ENCODE results near the gene NXPH1. TPM values are rescaled to one million over a fixed set of nuclear protein-coding genes. Genes with fewer than 3 reads are reported as not detected.
A peak's percentile ranks its signal among the peaks of the same experiment; 100 is the strongest.

Gene NXPH1
- total and polyA plus RNA-seq, 2 experiments from 2014 or later = 0.45 to 3.0 TPM

DNA sequence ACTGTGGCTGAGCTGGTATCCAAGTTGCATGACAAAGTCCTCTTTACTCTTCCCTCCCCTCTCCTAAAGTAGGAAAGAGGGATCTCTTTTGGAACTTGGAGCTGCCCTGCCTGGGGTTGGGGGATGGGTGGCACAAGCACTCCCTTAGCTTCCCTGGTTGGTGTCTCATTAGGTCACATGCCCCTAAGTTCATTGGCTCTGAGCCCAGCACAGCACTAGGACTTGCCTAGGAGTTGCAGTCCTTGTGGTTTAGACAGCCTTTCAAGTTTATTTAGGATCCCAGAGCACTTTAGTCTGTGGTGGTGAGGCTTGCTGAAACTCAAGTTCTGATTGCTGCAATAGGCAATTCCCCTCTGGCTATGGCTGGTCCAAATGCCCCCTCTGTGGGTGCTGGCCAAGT, 281.4 kb downstream of the NXPH1 start:
- H2AFZ ChIP-seq = peak overlapping the region; percentile 67; the same call in 1 of the 2 replicates
- no peaks in the 10 kb centered on the region for H3K27me3 ChIP-seq (ENCODE audit: insufficient read depth)
- no peaks in the 10 kb centered on the region for H3K9me3 Mint-ChIP-seq
- H3K79me2 ChIP-seq (replicated peaks; ENCODE audit: insufficient read depth) = no peaks in the 10 kb centered on the region
- no peaks in the 10 kb centered on the region for H3K36me3 ChIP-seq (ENCODE audit: insufficient read depth)
- H3K27ac ChIP-seq (ENCODE audit: low read depth) = no peak overlapping the region
- no peak for ATAC-seq
- H3K4me3 ChIP-seq = no peak overlapping the region
- no peak overlapping the region for H3K4me2 ChIP-seq
- H3K27ac Mint-ChIP-seq = no peak overlapping the region
- DNase-seq (ENCODE audit: low spot score) = no peak
- TF ChIP-seq EZH2phosphoT487 (IDR thresholded peaks at IDR 0.05; ENCODE audit: unreplicated experiment) (no peak), STAT1 (IDR thresholded peaks at IDR 0.05; ENCODE audit: unreplicated experiment) (no peak), NANOG (IDR thresholded peaks at IDR 0.05; ENCODE audit: borderline replicate concordance) (no peak), JUNB (IDR thresholded peaks at IDR 0.05; ENCODE audit: unreplicated experiment) (no peak), CREB1 (CRISPR knock-in tag; IDR thresholded peaks at IDR 0.05; ENCODE audit: low read depth) (no peak), ZNF114 (CRISPR knock-in tag; IDR thresholded peaks at IDR 0.05) (no peak), ZNF331 (CRISPR knock-in tag; IDR thresholded peaks at IDR 0.05; ENCODE audit: low read depth) (no peak), POLR2AphosphoS5 (IDR thresholded peaks at IDR 0.05; ENCODE audit: low read depth) (no peak), EZH2 (IDR thresholded peaks at IDR 0.05; ENCODE audit: low read depth, unreplicated experiment) (no peak)
- TF ChIP-seq, protein P1, sequence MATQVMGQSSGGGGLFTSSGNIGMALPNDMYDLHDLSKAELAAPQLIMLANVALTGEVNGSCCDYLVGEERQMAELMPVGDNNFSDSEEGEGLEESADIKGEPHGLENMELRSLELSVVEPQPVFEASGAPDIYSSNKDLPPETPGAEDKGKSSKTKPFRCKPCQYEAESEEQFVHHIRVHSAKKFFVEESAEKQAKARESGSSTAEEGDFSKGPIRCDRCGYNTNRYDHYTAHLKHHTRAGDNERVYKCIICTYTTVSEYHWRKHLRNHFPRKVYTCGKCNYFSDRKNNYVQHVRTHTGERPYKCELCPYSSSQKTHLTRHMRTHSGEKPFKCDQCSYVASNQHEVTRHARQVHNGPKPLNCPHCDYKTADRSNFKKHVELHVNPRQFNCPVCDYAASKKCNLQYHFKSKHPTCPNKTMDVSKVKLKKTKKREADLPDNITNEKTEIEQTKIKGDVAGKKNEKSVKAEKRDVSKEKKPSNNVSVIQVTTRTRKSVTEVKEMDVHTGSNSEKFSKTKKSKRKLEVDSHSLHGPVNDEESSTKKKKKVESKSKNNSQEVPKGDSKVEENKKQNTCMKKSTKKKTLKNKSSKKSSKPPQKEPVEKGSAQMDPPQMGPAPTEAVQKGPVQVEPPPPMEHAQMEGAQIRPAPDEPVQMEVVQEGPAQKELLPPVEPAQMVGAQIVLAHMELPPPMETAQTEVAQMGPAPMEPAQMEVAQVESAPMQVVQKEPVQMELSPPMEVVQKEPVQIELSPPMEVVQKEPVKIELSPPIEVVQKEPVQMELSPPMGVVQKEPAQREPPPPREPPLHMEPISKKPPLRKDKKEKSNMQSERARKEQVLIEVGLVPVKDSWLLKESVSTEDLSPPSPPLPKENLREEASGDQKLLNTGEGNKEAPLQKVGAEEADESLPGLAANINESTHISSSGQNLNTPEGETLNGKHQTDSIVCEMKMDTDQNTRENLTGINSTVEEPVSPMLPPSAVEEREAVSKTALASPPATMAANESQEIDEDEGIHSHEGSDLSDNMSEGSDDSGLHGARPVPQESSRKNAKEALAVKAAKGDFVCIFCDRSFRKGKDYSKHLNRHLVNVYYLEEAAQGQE (IDR thresholded peaks at IDR 0.05; ENCODE audit: unreplicated experiment) = no peak
- TF ChIP-seq, protein P2, sequence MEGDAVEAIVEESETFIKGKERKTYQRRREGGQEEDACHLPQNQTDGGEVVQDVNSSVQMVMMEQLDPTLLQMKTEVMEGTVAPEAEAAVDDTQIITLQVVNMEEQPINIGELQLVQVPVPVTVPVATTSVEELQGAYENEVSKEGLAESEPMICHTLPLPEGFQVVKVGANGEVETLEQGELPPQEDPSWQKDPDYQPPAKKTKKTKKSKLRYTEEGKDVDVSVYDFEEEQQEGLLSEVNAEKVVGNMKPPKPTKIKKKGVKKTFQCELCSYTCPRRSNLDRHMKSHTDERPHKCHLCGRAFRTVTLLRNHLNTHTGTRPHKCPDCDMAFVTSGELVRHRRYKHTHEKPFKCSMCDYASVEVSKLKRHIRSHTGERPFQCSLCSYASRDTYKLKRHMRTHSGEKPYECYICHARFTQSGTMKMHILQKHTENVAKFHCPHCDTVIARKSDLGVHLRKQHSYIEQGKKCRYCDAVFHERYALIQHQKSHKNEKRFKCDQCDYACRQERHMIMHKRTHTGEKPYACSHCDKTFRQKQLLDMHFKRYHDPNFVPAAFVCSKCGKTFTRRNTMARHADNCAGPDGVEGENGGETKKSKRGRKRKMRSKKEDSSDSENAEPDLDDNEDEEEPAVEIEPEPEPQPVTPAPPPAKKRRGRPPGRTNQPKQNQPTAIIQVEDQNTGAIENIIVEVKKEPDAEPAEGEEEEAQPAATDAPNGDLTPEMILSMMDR (conservative IDR thresholded peaks at IDR 0.05; ENCODE audit: low read depth in 2 of 2) = no peak
- TF ChIP-seq, protein P3, sequence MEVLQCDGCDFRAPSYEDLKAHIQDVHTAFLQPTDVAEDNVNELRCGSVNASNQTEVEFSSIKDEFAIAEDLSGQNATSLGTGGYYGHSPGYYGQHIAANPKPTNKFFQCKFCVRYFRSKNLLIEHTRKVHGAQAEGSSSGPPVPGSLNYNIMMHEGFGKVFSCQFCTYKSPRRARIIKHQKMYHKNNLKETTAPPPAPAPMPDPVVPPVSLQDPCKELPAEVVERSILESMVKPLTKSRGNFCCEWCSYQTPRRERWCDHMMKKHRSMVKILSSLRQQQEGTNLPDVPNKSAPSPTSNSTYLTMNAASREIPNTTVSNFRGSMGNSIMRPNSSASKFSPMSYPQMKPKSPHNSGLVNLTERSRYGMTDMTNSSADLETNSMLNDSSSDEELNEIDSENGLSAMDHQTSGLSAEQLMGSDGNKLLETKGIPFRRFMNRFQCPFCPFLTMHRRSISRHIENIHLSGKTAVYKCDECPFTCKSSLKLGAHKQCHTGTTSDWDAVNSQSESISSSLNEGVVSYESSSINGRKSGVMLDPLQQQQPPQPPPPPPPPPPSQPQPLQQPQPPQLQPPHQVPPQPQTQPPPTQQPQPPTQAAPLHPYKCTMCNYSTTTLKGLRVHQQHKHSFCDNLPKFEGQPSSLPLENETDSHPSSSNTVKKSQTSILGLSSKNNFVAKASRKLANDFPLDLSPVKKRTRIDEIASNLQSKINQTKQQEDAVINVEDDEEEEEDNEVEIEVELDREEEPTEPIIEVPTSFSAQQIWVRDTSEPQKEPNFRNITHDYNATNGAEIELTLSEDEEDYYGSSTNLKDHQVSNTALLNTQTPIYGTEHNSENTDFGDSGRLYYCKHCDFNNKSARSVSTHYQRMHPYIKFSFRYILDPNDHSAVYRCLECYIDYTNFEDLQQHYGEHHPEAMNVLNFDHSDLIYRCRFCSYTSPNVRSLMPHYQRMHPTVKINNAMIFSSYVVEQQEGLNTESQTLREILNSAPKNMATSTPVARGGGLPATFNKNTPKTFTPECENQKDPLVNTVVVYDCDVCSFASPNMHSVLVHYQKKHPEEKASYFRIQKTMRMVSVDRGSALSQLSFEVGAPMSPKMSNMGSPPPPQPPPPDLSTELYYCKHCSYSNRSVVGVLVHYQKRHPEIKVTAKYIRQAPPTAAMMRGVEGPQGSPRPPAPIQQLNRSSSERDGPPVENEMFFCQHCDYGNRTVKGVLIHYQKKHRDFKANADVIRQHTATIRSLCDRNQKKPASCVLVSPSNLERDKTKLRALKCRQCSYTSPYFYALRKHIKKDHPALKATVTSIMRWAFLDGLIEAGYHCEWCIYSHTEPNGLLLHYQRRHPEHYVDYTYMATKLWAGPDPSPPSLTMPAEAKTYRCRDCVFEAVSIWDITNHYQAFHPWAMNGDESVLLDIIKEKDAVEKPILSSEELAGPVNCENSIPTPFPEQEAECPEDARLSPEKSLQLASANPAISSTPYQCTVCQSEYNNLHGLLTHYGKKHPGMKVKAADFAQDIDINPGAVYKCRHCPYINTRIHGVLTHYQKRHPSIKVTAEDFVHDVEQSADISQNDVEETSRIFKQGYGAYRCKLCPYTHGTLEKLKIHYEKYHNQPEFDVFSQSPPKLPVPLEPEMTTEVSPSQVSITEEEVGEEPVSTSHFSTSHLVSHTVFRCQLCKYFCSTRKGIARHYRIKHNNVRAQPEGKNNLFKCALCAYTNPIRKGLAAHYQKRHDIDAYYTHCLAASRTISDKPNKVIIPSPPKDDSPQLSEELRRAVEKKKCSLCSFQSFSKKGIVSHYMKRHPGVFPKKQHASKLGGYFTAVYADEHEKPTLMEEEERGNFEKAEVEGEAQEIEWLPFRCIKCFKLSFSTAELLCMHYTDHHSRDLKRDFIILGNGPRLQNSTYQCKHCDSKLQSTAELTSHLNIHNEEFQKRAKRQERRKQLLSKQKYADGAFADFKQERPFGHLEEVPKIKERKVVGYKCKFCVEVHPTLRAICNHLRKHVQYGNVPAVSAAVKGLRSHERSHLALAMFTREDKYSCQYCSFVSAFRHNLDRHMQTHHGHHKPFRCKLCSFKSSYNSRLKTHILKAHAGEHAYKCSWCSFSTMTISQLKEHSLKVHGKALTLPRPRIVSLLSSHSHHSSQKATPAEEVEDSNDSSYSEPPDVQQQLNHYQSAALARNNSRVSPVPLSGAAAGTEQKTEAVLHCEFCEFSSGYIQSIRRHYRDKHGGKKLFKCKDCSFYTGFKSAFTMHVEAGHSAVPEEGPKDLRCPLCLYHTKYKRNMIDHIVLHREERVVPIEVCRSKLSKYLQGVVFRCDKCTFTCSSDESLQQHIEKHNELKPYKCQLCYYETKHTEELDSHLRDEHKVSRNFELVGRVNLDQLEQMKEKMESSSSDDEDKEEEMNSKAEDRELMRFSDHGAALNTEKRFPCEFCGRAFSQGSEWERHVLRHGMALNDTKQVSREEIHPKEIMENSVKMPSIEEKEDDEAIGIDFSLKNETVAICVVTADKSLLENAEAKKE (CRISPR knock-in tag; IDR thresholded peaks at IDR 0.05) = no peak
- TF ChIP-seq, protein P4, sequence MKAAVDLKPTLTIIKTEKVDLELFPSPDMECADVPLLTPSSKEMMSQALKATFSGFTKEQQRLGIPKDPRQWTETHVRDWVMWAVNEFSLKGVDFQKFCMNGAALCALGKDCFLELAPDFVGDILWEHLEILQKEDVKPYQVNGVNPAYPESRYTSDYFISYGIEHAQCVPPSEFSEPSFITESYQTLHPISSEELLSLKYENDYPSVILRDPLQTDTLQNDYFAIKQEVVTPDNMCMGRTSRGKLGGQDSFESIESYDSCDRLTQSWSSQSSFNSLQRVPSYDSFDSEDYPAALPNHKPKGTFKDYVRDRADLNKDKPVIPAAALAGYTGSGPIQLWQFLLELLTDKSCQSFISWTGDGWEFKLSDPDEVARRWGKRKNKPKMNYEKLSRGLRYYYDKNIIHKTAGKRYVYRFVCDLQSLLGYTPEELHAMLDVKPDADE (IDR thresholded peaks at IDR 0.05) = no peak
- no peaks in the 10 kb centered on the region for H3K36me3 Mint-ChIP-seq (ENCODE audit: low read depth)
- H4K20me1 ChIP-seq (replicated peaks; ENCODE audit: insufficient read depth) = no peaks in the 10 kb centered on the region
- H3K4me3 Mint-ChIP-seq = no peak overlapping the region
- peaks cover 2% of the 10 kb centered on the region for H3K27me3 Mint-ChIP-seq (ENCODE audit: insufficient read depth, low read depth, poor library complexity)
- H3F3A ChIP-seq (replicated peaks; ENCODE audit: low read depth) = no peaks in the 10 kb centered on the region
- peaks cover 4% of the 10 kb centered on the region for H3K4me1 Mint-ChIP-seq
- no peaks in the 10 kb centered on the region for H3K9me2 ChIP-seq (ENCODE audit: insufficient read depth)
- no peaks in the 10 kb centered on the region for H3K4me1 ChIP-seq (ENCODE audit: insufficient read depth)
